Measurements from ENCODE around the gene OMA1.

The OMA1 gene

GRCh38 chr1:58431901-58432620 is 114.5 kb downstream of the OMA1 start:
- DNase-seq (ENCODE audit: low read depth in 2 of 2): no peak
